Measurements from ENCODE around the gene NR2E3.

NR2E3 gene

GRCh38 chr15:71800190-71800589 is 10.2 kb upstream of the NR2E3 start:
- Mint-ChIP-seq H3K27ac (no peak overlapping the region), H3K4me3 (no peak overlapping the region), H3K36me3 (ENCODE audit: low read depth) (peaks cover 9% of the 10 kb centered on the region), H3K9me3 (peaks cover 16% of the 10 kb centered on the region), H3K4me1 (peaks cover 21% of the 10 kb centered on the region), H3K27me3 (ENCODE audit: low read depth, poor library complexity) (peaks cover 5% of the 10 kb centered on the region)
- no peak for TF ChIP-seq CTCF (IDR thresholded peaks at IDR 0.05)
- no peak for DNase-seq

GRCh38 chr15:71800835-71801745 is 9.3 kb upstream of the NR2E3 start:
- Mint-ChIP-seq H3K27ac (no peak overlapping the region), H3K36me3 (ENCODE audit: low read depth) (peaks cover 9% of the 10 kb centered on the region), H3K4me3 (no peak overlapping the region), H3K9me3 (peaks cover 16% of the 10 kb centered on the region), H3K4me1 (peaks cover 30% of the 10 kb centered on the region), H3K27me3 (ENCODE audit: low read depth, poor library complexity) (peaks cover 5% of the 10 kb centered on the region)
- peak; percentile 90 for TF ChIP-seq CTCF (IDR thresholded peaks at IDR 0.05)
- peak; percentile 63 for DNase-seq

GRCh38 chr15:71801935-71802655 is 8.3 kb upstream of the NR2E3 start:
- Mint-ChIP-seq H3K27me3 (ENCODE audit: low read depth, poor library complexity) (peaks cover 7% of the 10 kb centered on the region), H3K9me3 (peaks cover 16% of the 10 kb centered on the region), H3K27ac (no peak overlapping the region), H3K4me1 (peaks cover 40% of the 10 kb centered on the region), H3K36me3 (ENCODE audit: low read depth) (peaks cover 9% of the 10 kb centered on the region), H3K4me3 (no peak overlapping the region)
- no peak for DNase-seq
- TF ChIP-seq CTCF (IDR thresholded peaks at IDR 0.05), result no peak

GRCh38 chr15:71802770-71803169 is 7.6 kb upstream of the NR2E3 start:
- H3K36me3 Mint-ChIP-seq (ENCODE audit: low read depth), result peaks cover 9% of the 10 kb centered on the region
- no peak overlapping the region for H3K4me3 Mint-ChIP-seq
- H3K4me1 Mint-ChIP-seq, result peaks cover 47% of the 10 kb centered on the region
- DNase-seq, result no peak
- H3K27me3 Mint-ChIP-seq (ENCODE audit: low read depth, poor library complexity), result peaks cover 11% of the 10 kb centered on the region
- no peak overlapping the region for H3K27ac Mint-ChIP-seq
- TF ChIP-seq CTCF (IDR thresholded peaks at IDR 0.05), result peak; percentile 35
- peaks cover 15% of the 10 kb centered on the region for H3K9me3 Mint-ChIP-seq

GRCh38 chr15:71804226-71804625 is 6.1 kb upstream of the NR2E3 start:
- Mint-ChIP-seq H3K36me3 (ENCODE audit: low read depth) (peaks cover 5% of the 10 kb centered on the region), H3K9me3 (peaks cover 6% of the 10 kb centered on the region), H3K4me3 (no peak overlapping the region), H3K27ac (no peak overlapping the region), H3K27me3 (ENCODE audit: low read depth, poor library complexity) (peaks cover 14% of the 10 kb centered on the region), H3K4me1 (peaks cover 56% of the 10 kb centered on the region)
- no peak for TF ChIP-seq CTCF (IDR thresholded peaks at IDR 0.05)
- no peak for DNase-seq

Data from nephron progenitor cell (in vitro differentiated cells).